Fibroblast of peridontal ligament (primary cell): ENCODE data around the gene PRDM4.
"Not testable (repeated sequence)": the region's sequence is repeated elsewhere in the genome, so short reads cannot be mapped to it uniquely, and the experiment has no call there.

Experiments
- DNase-seq: peaks from one replicate; pipeline ENCODE4 v3.0.0-alpha.2; 2010; ENCODE audit errors: extremely low read depth

The PRDM4 gene

DNA sequence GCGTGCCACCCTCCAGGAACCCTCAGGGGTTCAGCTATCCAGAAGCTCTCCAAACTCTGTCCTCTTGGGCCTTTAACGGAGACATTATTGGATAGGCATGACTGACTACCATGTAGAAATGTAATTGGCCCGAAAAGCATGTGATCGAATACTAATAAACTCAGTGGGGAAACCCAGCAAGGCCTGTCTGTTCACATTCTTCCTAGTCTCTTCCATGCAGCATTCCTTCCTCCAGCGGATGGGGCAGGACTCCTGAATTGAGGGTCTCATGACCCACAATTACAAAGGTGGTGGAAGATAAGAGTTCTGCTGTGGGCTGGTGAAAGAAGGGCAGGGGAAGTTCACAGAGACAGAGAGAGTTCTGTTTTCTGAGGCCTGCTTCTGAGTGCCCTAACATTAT is 6.5 kb upstream of the PRDM4 start:
- no peak for DNase-seq

DNA sequence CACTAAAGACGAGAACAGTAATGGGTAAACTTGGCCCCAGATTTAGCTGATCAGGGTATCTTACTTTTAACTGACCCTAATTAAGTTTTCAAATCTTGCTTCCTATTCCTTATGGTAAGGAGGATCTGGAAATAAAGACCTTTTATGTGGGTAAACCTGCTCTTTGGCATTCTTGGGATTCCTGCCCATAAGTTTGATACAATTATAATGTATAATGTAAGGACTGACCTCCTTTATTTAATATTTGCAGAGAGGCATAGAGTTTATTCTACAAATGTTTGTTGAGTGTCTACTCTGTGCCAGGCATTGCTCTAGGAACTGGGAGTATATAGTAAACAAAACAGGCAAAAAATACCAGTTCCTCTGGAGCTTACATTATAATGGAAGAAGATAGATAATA is 4.4 kb upstream of the PRDM4 start:
- no peak for DNase-seq

DNA sequence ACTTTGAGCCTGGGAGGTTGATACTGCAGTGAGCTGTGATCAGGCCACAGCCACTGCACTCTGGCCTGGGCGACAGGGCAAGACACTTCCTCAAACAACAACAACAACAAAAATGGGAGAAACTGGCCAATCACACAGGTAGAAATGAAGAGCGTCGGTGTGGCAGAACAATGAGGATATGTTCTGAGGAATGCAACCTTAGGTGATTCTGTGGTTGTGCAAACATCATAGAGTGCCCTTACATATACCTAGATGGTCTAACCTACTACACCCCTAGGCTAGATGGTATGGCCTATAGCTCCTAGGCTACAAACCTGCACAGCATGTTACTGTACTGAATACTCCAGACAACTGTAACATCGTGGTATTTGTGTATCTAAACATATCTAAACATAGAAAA is 3.7 kb upstream of the PRDM4 start:
- no peak for DNase-seq

DNA sequence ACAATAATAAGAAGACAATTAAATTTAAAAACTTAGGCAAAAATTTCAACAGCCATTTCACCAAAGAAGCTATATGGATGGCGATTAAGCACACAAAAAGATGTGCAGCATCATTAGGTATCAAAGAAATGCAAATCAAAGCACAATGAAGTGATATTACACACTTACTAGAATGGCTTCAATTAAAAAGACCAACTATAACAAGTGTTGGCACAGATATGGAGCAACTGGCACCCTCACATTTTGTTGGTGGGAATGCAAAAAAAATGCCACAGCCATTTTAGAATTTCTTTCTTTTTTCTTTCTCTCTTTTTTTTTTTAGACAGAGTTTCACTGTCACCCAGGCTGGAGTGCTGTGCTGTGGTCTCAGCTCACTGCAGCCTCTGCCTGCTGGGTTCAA is 1.9 kb upstream of the PRDM4 start:
- DNase-seq = no peak

DNA sequence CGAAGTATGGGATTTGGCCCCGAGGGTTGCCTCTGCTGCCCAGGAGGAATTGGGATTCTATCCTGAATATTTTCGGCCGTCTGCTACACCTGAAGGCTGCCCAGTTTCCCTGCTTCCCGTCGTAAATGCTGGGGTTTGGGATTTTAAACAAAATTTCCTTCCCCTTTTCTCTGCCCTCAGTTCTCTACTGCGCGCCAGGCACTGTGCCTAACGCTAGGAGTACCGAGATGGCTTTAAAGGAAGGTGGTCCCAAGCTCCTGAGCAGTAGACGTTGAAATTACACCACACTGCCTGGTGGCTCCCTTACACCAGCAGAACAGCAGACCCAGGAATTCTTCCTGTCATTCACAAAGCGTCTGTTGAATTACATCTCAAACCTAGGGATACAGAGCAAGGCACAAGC is 566 bp upstream of the PRDM4 start:
- DNase-seq = peak; percentile 3

DNA sequence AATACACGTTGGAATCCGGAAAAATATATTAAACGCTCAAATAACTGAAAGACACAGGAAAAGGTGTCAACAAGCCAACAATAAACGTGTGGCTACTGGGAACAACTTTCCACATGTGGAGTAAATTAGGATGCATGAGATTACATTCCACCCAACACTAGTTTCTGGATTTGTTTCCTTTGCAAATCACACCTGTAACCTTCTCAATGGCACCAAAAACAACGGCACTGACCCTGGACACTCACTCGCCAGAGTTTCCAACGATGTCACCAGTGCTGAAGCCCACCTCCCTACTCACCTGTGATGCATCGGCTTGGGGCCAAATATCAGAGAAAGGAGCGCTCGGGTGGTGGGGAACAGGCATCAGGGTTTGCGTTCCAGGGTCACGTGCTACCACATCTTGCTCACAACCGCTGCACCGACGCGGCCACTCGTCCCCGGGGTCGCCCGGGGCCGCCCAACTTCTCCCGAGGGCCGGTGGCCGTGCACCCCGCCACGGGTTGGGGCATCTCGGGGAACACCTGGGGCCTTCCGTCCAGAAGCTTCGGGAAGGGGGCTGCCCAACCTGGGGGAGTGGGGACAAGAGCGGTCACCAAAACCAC is 629 bp downstream of the PRDM4 start:
- no peak for DNase-seq

DNA sequence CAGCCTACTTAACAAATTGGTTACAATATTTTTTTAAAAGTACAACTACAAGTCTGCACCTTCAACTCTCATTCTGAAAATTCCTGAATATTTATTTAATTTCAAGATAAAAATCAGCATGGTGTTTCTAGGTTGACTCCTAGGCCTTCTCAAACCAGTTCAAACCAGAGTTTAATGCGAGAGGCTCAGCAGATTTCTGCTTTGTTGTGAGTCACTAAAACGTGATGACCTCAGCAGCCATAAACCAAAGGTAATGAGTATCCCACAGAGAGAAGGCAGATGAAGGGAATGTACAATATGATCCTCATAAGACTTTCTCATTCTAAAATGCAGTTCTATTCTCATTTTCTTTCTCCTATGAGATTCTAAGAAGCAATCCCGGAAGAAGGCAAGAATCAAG is 1.5 kb downstream of the PRDM4 start:
- DNase-seq = peak; percentile 89

GRCh38 chr12:107749083-107749482 is 11.9 kb downstream of the PRDM4 start:
- DNase-seq = peak; percentile 46

DNA sequence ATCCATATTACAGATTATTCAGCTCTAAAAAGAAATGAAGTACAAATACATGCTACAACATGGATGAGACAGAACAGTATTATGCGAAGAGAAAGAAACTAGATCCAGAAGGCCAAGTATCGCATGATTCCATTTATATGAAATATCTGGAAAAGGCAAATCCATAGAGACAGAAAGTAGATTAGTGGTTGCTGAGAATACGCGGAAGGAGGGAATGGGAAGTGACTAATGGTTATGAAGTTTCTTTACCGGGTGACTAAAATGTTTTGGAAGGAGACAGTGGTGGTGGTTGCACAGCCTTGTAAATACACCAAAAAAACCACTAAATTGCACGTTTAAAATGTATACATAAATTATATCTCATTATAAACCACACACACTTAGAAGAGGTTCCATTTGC is 12.5 kb downstream of the PRDM4 start:
- peak; percentile 91 for DNase-seq

DNA sequence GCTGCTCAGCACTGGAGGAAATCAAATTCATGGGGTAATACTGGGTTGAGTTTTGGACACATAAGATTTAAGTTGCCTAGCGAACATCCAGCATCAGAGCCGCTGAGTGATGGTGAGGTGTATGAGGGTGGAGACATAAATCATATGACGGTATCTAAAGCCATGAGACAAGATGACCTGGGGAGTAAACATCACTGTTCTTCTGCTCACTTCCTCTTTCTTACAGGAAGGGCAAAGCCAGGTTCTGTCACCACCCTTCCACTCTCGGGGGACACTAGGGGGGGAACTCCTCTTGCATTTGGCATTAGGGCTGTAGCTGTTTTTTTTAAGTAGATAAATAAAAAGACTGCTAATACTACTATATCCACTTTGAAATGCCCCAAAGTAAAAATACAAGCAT is 24.0 kb downstream of the PRDM4 start:
- no peak for DNase-seq

DNA sequence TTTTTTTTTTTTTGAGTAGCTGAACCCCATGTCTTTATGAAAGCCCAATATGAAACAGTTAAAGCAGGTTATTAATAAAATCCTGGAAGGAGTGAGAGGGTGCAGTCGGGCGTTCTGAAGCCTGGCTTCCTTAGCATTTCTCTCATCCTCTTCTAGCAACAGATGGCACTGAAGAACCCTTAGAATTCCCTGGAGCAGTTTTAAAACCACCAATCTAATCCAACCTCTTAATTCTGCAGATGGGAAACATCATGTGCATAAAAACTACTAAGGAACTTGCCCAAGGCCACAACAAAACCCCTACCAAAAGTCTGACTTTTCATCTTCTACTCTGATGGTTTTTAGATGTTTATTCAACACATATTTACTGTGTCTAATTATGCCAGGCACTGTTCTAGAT is 25.2 kb downstream of the PRDM4 start:
- no peak for DNase-seq

- no peak for DNase-seq
Measured at GRCh38 chr12:107734139-107734538, 26.8 kb downstream of the PRDM4 start.

GRCh38 chr12:107732365-107732764 is 28.6 kb downstream of the PRDM4 start:
- DNase-seq = no peak

DNA sequence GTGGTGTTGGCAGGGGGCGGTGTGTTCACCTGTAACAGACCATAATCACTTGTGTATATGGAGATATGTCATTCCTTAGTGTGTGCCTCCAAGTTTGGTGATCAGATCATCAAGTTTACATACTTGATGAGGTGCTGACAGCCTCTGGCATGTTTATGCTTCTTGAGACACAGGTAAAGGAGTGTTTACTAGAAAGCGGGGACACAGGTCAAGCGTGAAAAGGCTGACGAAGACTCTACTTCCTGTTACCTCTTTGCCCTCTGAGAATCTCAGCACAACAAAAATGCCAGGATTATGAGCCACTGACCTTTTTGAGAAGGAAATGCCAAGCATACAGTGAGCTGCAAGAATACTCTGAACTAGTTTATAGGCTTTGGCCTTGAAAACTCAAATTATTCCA is 29.6 kb downstream of the PRDM4 start:
- DNase-seq = no peak

DNA sequence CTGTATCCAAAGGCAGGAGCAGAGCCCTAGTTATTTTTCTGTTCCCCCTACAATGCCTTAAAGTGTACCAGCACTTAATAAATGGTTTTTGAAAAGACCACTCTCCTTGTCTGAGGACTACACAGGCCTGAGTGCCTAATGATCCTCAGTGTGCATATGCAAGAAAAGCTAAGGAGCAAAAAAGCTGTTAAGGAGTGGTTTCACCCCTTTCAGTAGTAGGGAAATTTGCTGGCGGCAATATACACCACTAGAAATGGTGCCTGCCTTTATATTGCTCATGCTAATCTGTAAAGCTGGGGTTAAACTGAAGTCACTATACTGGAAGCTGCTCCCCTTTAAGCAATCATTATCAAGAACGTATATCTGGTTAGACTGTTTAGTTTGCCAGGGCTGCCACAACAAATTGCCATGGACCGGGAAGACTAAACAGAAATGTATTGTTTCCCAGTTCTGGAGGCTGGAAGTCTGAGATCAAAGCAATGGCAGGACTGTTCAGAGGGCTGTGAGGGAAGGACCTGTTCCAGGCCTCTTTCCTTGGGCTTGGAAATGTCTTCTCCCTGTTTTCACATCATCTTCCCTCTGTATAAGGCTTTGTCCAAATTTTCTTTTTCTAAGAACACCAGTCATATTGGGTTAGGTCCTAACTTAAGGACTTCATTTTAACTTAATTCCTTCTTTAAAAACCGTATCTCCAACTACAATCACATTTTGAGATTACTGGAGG is 30.2 kb downstream of the PRDM4 start:
- no peak for DNase-seq

DNA sequence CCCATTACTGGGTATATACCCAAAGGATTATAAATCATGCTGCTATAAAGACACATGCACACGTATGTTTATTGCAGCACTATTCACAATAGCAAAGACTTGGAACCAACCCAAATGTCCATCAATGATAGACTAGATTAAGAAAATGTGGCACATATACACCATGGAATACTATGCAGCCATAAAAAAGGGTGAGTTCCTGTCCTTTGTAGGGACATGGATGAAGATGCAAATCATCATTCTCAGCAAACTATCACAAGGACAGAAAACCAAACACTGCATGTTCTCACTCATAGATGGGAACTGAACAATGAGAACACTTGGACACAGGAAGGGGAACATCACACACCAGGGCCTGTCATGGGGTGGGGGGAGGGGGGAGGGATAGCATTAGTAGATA is 33.2 kb downstream of the PRDM4 start:
- not testable (repeated sequence) for DNase-seq

DNA sequence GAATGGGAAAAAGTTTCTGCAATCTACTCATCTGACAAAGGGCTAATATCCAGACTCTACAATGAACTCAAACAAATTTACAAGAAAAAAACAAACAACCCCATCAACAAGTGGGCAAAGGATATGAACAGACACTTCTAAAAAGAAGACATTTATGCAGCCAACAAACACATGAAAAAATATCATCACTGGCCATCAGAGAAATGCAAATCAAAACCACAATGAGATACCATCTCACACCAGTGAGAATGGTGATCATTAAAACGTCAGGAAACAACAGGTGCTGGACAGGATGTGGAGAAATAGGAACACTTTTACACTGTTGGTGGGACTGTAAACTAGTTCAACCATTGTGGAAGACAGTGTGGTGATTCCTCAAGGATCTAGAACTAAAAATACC is 33.6 kb downstream of the PRDM4 start:
- DNase-seq = not testable (repeated sequence)

DNA sequence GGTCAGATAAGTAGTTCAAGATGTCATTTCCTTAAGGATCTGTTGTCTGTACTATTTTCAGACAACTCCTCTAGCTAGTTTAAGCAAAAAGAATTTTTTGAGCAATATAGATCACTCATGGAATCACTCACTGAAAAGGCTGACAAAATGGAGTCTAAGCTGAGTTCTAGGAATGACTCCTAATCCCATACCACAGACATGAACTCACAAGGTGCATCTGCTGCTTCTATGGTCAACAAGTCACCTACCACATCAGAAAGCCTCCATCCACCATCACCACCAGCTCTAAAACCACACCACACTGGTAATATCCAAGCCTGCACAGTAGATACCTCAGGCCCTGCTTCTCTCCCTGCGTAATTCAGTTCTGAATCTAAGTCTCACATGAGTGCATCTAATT is 42.3 kb downstream of the PRDM4 start:
- DNase-seq = no peak

- no peak for DNase-seq
Measured at GRCh38 chr12:107715780-107716179, 45.2 kb downstream of the PRDM4 start.

DNA sequence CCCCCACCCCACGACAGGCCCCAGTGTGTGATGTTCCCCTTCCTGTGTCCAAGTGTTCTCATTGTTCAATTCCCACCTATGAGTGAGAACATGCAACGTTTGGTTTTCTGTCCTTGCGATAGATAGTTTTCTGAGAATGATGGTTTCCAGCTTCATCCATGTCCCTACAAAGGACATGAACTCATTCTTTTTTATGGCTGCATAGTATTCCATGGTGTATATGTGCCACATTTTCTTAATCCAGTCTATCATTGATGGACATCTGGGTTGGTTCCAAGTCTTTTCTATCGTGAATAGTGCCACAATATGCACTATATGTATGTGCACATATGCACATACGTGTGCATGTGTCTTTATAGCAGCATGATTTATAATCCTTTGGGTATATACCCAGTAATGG is 55.4 kb downstream of the PRDM4 start:
- DNase-seq = not testable (repeated sequence)

DNA sequence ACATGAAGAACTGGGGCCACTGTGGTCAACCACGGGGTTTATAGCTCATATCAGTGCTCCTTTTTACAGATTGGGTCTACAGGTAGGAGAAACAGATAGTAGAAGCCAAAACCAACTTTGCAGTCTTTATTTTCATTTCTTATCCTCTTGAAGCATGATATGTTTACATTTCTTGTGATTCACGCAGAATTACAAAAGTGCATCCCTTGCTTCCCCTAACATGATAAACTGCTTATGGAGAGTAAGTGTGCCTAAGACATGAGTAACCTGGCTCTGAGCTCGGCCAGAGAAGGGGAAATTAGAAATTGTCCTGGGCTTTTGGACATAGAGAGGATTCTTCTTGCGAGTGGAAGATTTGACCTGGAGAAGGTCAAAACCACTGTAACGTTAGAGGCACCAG is 56.9 kb downstream of the PRDM4 start:
- DNase-seq = peak; percentile 43

DNA sequence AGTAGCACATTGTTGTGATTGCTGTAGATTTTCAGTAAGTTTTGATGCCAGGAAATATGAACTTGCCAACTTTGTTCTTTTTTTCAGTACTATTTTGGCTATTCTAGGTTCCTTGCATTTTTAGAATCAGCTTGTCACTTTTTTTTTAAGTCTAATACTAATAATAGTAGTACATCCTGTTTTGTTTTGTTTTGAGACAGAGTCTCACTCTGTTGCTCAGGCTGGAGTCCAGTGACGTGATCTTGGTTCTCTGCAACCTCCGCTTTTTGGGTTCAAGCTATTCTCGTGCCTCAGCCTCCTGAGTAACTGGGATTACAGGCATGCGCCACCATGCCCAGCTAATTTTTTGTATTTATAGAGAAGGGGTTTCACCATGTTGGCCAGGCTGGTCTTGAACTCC is 58.8 kb downstream of the PRDM4 start:
- DNase-seq = no peak

GRCh38 chr12:107695772-107696171 is 65.2 kb downstream of the PRDM4 start:
- DNase-seq = peak; percentile 31
